CD8-positive, alpha-beta memory T cell (primary cell): ENCODE data around the gene TANC1. TPM values are rescaled to one million over a fixed set of nuclear protein-coding genes. Genes with fewer than 3 reads are reported as not detected.

Experiments
- CTCF ChIA-PET: fragments of 350-600 bp; sonication (Branson Sonifier 250); formaldehyde crosslinking; loops from one replicate; lab custom pipeline; 2021; ENCODE audit warnings: antibody characterized with exemption; lab: Charles Lee
- POLR2A ChIA-PET: fragments of 350-600 bp; sonication (Branson Sonifier 250); formaldehyde crosslinking; loops from one replicate; lab custom pipeline; 2021; ENCODE audit warnings: antibody characterized with exemption; lab: Charles Lee
- DNase-seq, 5 donors: peaks; one replicate each; pipeline versions ENCODE4 v3.0.0 to v3.0.0-alpha.2; 2020 to 2022; ENCODE audit warnings: mixed read lengths in 1 of 5
- H3K27ac ChIP-seq: one replicate; pipeline ENCODE4 v1.7.0; 2013; ENCODE audit warnings: low read depth, mild to moderate bottlenecking, low read length, moderate library complexity
- H3K27me3 ChIP-seq: 2 replicates; pipeline ENCODE4 v1.7.0; 2013; ENCODE audit warnings: low read length, mild to moderate bottlenecking; ENCODE audit not compliant: insufficient read depth, poor library complexity, severe bottlenecking
- H3K36me3 ChIP-seq: 2 replicates; pipeline ENCODE4 v1.7.0; 2013; ENCODE audit warnings: mild to moderate bottlenecking, low read length, moderate library complexity; ENCODE audit not compliant: insufficient read depth
- H3K4me1 ChIP-seq: 2 replicates; pipeline ENCODE4 v1.7.0; 2013; ENCODE audit warnings: mild to moderate bottlenecking, low read length, moderate library complexity; ENCODE audit not compliant: insufficient read depth
- H3K4me3 ChIP-seq: 2 replicates; pipeline ENCODE4 v1.7.0; 2013; ENCODE audit warnings: mild to moderate bottlenecking, low read length
- H3K9me3 ChIP-seq: 2 replicates; pipeline ENCODE4 v1.7.0; 2013; ENCODE audit warnings: mild to moderate bottlenecking, low read length
- H3K27ac Mint-ChIP-seq, 8 donors: one replicate each; pipeline ENCODE4 v1.8.0; 2020 to 2021; ENCODE audit warnings: mixed read lengths in 8 of 8, mild to moderate bottlenecking in 6 of 8, inconsistent platforms in 3 of 8, moderate library complexity in 3 of 8
- H3K27me3 Mint-ChIP-seq, 2 donors: one replicate each; pipeline ENCODE4 v1.8.0; 2020 to 2021; ENCODE audit warnings: mixed read lengths in 2 of 2, mild to moderate bottlenecking in 1 of 2, moderate library complexity in 1 of 2
- H3K36me3 Mint-ChIP-seq, 3 donors: one replicate each; pipeline ENCODE4 v1.8.0; 2020 to 2021; ENCODE audit warnings: mixed read lengths in 3 of 3, inconsistent platforms in 1 of 3, mild to moderate bottlenecking in 1 of 3
- H3K4me1 Mint-ChIP-seq, 3 donors: one replicate each; pipeline ENCODE4 v1.8.0; 2020 to 2021; ENCODE audit warnings: mixed read lengths in 3 of 3, inconsistent platforms in 1 of 3, mild to moderate bottlenecking in 1 of 3
- H3K4me3 Mint-ChIP-seq, 7 donors: one replicate each; pipeline ENCODE4 v1.8.0; 2020 to 2021; ENCODE audit warnings: mixed read lengths in 7 of 7, mild to moderate bottlenecking in 6 of 7, moderate library complexity in 4 of 7, inconsistent platforms in 2 of 7
- H3K9me3 Mint-ChIP-seq, 5 donors: one replicate each; pipeline ENCODE4 v1.8.0; 2020 to 2022; ENCODE audit warnings: mixed read lengths in 5 of 5, mild to moderate bottlenecking in 3 of 5, moderate library complexity in 2 of 5, inconsistent platforms in 1 of 5
- polyA plus RNA-seq: library from polyadenylated mRNA; unstranded; fragments of 300-500 nt; fragmentation: Illumina TruSeq; gene quantifications from one replicate; pipeline ENCODE4 v1.2.3, GENCODE V29; 2021
- total RNA-seq, 2 experiments: library from RNA; stranded (reverse); gene quantifications; one replicate each; pipeline ENCODE4 v1.2.3, GENCODE V29; 2021

TANC1 gene
- total and polyA plus RNA-seq, 3 experiments from 2014 or later: 0.11 to 0.64 (median 0.13) TPM

- no peaks in the 10 kb centered on the region for H3K36me3 ChIP-seq
- no peaks in the 10 kb centered on the region for H3K9me3 ChIP-seq
- Mint-ChIP-seq H3K36me3 (peaks cover 0 to 36% (median 7%) of the 10 kb centered on the region in 3 donors), H3K4me1 (no peaks in the 10 kb centered on the region), H3K27me3 (peaks cover 5 to 31% of the 10 kb centered on the region in 2 donors), H3K27ac (no peak overlapping the region), H3K9me3 (peaks cover 18 to 31% (median 28%) of the 10 kb centered on the region in 5 donors), H3K4me3 (no peak overlapping the region)
- no peak overlapping the region for H3K4me3 ChIP-seq
- DNase-seq: no peak
- ChIA-PET POLR2A (no interaction called here), CTCF (no interaction called here)
- H3K4me1 ChIP-seq: no peaks in the 10 kb centered on the region
- no peaks in the 10 kb centered on the region for H3K27me3 ChIP-seq
- H3K27ac ChIP-seq: no peak overlapping the region
Measured at GRCh38 chr2:159012142-159012541, 43.7 kb downstream of the TANC1 start.

- H3K27ac ChIP-seq: no peak overlapping the region
- Mint-ChIP-seq H3K4me3 (no peak overlapping the region), H3K9me3 (peaks cover 18 to 31% (median 28%) of the 10 kb centered on the region in 5 donors), H3K27me3 (peaks cover 5 to 31% of the 10 kb centered on the region in 2 donors), H3K27ac (no peak overlapping the region), H3K36me3 (peaks cover 0 to 36% (median 7%) of the 10 kb centered on the region in 3 donors), H3K4me1 (no peaks in the 10 kb centered on the region)
- DNase-seq: no peak
- no peaks in the 10 kb centered on the region for H3K27me3 ChIP-seq
- no peaks in the 10 kb centered on the region for H3K4me1 ChIP-seq
- no peak overlapping the region for H3K4me3 ChIP-seq
- H3K36me3 ChIP-seq: no peaks in the 10 kb centered on the region
- CTCF ChIA-PET: no interaction called here
- POLR2A ChIA-PET: no interaction called here
- H3K9me3 ChIP-seq: no peaks in the 10 kb centered on the region
Measured at GRCh38 chr2:159013103-159013502, 44.7 kb downstream of the TANC1 start.

GRCh38 chr2:159015174-159015573 is 46.7 kb downstream of the TANC1 start:
- H3K9me3 ChIP-seq: no peaks in the 10 kb centered on the region
- no peak overlapping the region for H3K4me3 ChIP-seq
- POLR2A ChIA-PET: no interaction called here
- Mint-ChIP-seq H3K9me3 (peaks cover 18 to 31% (median 30%) of the 10 kb centered on the region in 5 donors), H3K27ac (no peak overlapping the region), H3K4me3 (no peak overlapping the region), H3K4me1 (no peaks in the 10 kb centered on the region), H3K27me3 (peaks cover 5 to 29% of the 10 kb centered on the region in 2 donors), H3K36me3 (peaks cover 0 to 32% (median 7%) of the 10 kb centered on the region in 3 donors)
- CTCF ChIA-PET: no interaction called here
- no peaks in the 10 kb centered on the region for H3K4me1 ChIP-seq
- no peak overlapping the region for H3K27ac ChIP-seq
- no peaks in the 10 kb centered on the region for H3K27me3 ChIP-seq
- H3K36me3 ChIP-seq: no peaks in the 10 kb centered on the region
- DNase-seq: no peak

DNA sequence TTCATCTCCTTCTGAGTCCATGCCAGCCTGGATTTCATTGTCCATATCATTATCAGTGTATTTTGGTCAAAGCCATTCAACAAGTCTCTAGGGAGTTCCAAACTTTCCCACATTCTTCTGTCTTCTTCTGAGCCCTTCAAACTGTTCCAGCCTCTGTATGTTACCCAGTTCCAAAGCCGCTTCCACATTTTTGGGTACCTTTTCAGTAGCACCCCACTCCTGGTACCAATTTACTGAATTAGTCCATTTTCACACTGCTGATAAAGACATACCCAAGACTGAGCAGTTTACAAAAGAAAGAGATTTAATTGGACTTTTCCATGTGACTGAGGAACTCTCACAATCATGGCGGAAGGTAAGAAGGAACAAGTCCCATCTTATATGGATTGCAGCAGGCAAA is 47.4 kb downstream of the TANC1 start:
- H3K4me3 ChIP-seq: no peak overlapping the region
- peaks cover 18 to 31% (median 30%) of the 10 kb centered on the region in 5 donors for H3K9me3 Mint-ChIP-seq
- H3K27me3 ChIP-seq: no peaks in the 10 kb centered on the region
- H3K9me3 ChIP-seq: no peaks in the 10 kb centered on the region
- H3K4me1 ChIP-seq: no peaks in the 10 kb centered on the region
- H3K4me1 Mint-ChIP-seq: no peaks in the 10 kb centered on the region
- ChIA-PET CTCF (no interaction called here), POLR2A (no interaction called here)
- no peak overlapping the region for H3K27ac ChIP-seq
- H3K4me3 Mint-ChIP-seq: no peak overlapping the region
- H3K27me3 Mint-ChIP-seq: peaks cover 3 to 29% of the 10 kb centered on the region in 2 donors
- H3K36me3 Mint-ChIP-seq: peaks cover 0 to 32% (median 7%) of the 10 kb centered on the region in 3 donors
- no peaks in the 10 kb centered on the region for H3K36me3 ChIP-seq
- no peak overlapping the region for H3K27ac Mint-ChIP-seq
- DNase-seq: no peak

DNA sequence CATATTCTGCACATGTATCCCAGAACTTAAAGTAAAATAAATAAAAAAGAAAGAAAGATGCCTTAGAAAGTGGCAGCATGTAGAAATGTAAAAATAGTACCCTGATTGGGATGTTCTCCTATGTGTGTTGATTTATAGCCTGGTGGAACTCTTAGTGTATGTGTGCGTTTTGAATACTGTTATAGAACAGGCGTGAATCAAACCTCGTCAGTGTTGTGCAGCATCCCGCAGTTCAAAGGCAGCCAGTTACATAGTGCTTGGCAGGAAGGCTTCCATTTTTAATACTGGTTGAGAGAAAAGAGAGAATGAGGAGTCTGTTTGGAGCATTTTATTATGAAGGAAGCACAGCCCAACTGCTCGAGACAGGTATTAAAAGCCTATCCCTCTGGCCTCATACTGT is 49.4 kb downstream of the TANC1 start:
- Histone ChIP-seq H3K36me3 (no peaks in the 10 kb centered on the region), H3K4me3 (no peak overlapping the region), H3K27me3 (no peaks in the 10 kb centered on the region), H3K4me1 (no peaks in the 10 kb centered on the region), H3K27ac (no peak overlapping the region), H3K9me3 (no peaks in the 10 kb centered on the region)
- ChIA-PET CTCF (no interaction called here), POLR2A (no interaction called here)
- Mint-ChIP-seq H3K4me1 (no peaks in the 10 kb centered on the region), H3K27me3 (peaks cover 3 to 25% of the 10 kb centered on the region in 2 donors), H3K9me3 (peaks cover 18 to 31% (median 30%) of the 10 kb centered on the region in 5 donors), H3K36me3 (peaks cover 0 to 31% (median 7%) of the 10 kb centered on the region in 3 donors), H3K27ac (no peak overlapping the region), H3K4me3 (no peak overlapping the region)
- no peak for DNase-seq

GRCh38 chr2:159019021-159019420 is 50.6 kb downstream of the TANC1 start:
- no peaks in the 10 kb centered on the region for H3K4me1 ChIP-seq
- no peak overlapping the region for H3K27ac ChIP-seq
- no peak overlapping the region for H3K27ac Mint-ChIP-seq
- ChIA-PET CTCF (no interaction called here), POLR2A (no interaction called here)
- no peak for DNase-seq
- H3K27me3 Mint-ChIP-seq: peaks cover 3 to 17% of the 10 kb centered on the region in 2 donors
- no peak overlapping the region for H3K4me3 Mint-ChIP-seq
- peaks cover 0 to 27% (median 6%) of the 10 kb centered on the region in 3 donors for H3K36me3 Mint-ChIP-seq
- H3K4me1 Mint-ChIP-seq: no peaks in the 10 kb centered on the region
- H3K9me3 Mint-ChIP-seq: peaks cover 16 to 29% (median 28%) of the 10 kb centered on the region in 5 donors
- no peaks in the 10 kb centered on the region for H3K27me3 ChIP-seq
- H3K36me3 ChIP-seq: no peaks in the 10 kb centered on the region
- no peaks in the 10 kb centered on the region for H3K9me3 ChIP-seq
- H3K4me3 ChIP-seq: no peak overlapping the region

DNA sequence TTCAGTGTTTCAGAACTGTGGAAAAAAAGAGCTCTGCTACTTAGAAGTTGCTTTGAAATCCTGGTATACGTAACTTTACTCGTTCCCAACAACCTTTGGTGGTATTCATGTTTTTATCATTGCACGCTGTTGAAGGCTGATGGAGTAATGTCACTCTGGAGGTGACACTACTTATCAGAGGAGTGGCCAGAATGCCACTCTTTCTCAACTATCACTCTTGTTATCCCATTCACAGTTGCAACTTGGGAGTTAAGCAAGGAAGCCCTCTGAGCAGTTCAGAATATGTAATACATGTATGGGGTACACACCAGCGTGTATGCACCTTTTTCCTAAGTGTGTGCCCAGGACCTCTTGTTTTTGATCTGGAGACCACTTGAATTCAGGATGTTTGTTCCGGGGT is 53.6 kb downstream of the TANC1 start:
- H3K27ac Mint-ChIP-seq: no peak overlapping the region
- no peak for DNase-seq
- peaks cover 0 to under 1% (median 0%) of the 10 kb centered on the region in 3 donors for H3K36me3 Mint-ChIP-seq
- ChIA-PET POLR2A (no interaction called here), CTCF (no interaction called here)
- Histone ChIP-seq H3K27me3 (no peaks in the 10 kb centered on the region), H3K4me1 (no peaks in the 10 kb centered on the region), H3K9me3 (no peaks in the 10 kb centered on the region), H3K4me3 (no peak overlapping the region), H3K27ac (no peak overlapping the region), H3K36me3 (no peaks in the 10 kb centered on the region)
- no peak overlapping the region for H3K4me3 Mint-ChIP-seq
- peaks cover 0 to 13% of the 10 kb centered on the region in 2 donors for H3K27me3 Mint-ChIP-seq
- H3K9me3 Mint-ChIP-seq: peaks cover 0 to 3% (median under 1%) of the 10 kb centered on the region in 5 donors
- no peaks in the 10 kb centered on the region for H3K4me1 Mint-ChIP-seq

GRCh38 chr2:159026170-159026569 is 57.7 kb downstream of the TANC1 start:
- H3K4me1 ChIP-seq: no peaks in the 10 kb centered on the region
- no peaks in the 10 kb centered on the region for H3K9me3 Mint-ChIP-seq

More at GRCh38 chr2:159026170-159026569, 57.7 kb downstream of the TANC1 start:
- H3K4me3 Mint-ChIP-seq: no peak overlapping the region
- no peak overlapping the region for H3K27ac Mint-ChIP-seq
- H3K36me3 Mint-ChIP-seq: no peaks in the 10 kb centered on the region
- POLR2A ChIA-PET: no interaction called here
- Histone ChIP-seq H3K36me3 (no peaks in the 10 kb centered on the region), H3K27ac (no peak overlapping the region), H3K27me3 (no peaks in the 10 kb centered on the region), H3K9me3 (no peaks in the 10 kb centered on the region), H3K4me3 (no peak overlapping the region)
- H3K4me1 Mint-ChIP-seq: no peaks in the 10 kb centered on the region
- no peak for DNase-seq
- CTCF ChIA-PET: no interaction called here
- H3K27me3 Mint-ChIP-seq: peaks cover 2 to 13% of the 10 kb centered on the region in 2 donors
